GM13976 (cell line): ENCODE results near the gene EFNA5.

ENCODE experiments used
- DNase-seq: peaks from one replicate; pipeline ENCODE4 v3.0.0; 2012; ENCODE audit warnings: low spot score
- in situ Hi-C: fragments of 300-500 bp; cut with MboI; formaldehyde crosslinking; loops from one replicate; pipeline ENCODE4 v1.12.0; 2022; ENCODE audit warnings: low sequenced_read_pairs, mixed read lengths, inconsistent platforms; ENCODE audit not compliant: unreplicated experiment
- TF ChIP-seq, protein P1 (sequence below): IDR thresholded peaks from 2 replicates; pipeline ENCODE4 v1.5.1; 2012; ENCODE audit warnings: borderline replicate concordance, mild to moderate bottlenecking; ENCODE audit not compliant: insufficient read depth; ENCODE audit errors: extremely low read depth, missing control alignments, control extremely low read depth

EFNA5 gene

DNA sequence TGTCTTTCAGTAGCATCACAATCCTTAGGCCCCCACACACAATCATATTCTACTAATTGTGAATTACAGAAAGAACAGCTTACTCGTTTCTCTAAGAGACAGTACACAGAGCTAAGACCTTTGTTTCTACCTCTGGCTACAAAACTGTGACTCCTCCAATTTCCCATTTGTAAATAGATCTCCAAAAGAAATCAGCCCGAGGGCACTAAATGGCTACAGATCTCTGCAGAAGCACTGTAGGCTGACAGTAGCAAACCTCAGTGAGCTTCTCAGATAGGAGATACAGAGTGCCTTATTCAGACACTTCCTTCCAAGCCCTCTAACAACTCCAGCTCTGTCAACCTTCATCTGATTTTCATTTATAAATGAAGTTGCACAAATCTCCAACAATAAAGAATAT, 51.0 kb downstream of the EFNA5 start:
- TF ChIP-seq, protein P1, sequence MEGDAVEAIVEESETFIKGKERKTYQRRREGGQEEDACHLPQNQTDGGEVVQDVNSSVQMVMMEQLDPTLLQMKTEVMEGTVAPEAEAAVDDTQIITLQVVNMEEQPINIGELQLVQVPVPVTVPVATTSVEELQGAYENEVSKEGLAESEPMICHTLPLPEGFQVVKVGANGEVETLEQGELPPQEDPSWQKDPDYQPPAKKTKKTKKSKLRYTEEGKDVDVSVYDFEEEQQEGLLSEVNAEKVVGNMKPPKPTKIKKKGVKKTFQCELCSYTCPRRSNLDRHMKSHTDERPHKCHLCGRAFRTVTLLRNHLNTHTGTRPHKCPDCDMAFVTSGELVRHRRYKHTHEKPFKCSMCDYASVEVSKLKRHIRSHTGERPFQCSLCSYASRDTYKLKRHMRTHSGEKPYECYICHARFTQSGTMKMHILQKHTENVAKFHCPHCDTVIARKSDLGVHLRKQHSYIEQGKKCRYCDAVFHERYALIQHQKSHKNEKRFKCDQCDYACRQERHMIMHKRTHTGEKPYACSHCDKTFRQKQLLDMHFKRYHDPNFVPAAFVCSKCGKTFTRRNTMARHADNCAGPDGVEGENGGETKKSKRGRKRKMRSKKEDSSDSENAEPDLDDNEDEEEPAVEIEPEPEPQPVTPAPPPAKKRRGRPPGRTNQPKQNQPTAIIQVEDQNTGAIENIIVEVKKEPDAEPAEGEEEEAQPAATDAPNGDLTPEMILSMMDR = no peak
- in situ Hi-C loops = no loop called here
- no peak for DNase-seq

DNA sequence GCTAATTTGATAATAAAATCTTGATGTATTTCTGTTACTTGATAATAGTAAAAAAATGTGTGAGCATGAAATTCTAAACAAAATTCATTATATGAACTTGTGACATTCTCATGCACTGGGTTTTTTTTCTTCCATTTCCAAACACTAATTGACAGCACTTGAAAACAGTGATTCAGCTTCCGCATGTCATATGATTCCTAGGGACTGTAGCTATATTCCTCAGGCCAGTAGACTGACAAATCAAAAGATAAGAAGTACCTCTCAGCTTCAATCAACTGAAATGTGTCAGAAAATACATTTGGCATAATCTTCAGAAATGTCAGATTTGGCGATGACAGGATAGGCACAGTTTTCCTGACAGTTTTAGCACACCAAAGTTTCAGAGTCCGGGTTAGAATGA, 52.5 kb downstream of the EFNA5 start:
- in situ Hi-C loops = no loop called here
- TF ChIP-seq, protein P1 = no peak
- DNase-seq = no peak

DNA sequence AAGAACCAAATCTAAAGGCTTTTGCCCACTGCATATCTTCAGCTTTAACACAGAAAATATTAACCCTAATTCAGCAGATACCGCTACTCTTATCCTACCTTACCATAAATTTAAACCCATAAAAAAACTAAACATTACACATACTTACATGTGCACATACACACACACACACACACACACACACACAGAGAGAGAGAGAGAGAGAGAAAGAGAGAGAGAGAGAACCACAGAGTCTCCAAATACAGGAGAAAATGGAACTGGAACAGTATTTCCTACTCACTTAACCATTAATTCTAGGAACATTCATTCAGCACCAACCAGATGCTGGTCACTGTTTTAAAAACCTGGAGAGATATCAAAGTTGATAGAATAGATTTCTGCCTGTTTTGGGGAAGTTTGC, 53.7 kb downstream of the EFNA5 start:
- in situ Hi-C loops = no loop called here
- TF ChIP-seq, protein P1 = no peak
- no peak for DNase-seq

DNA sequence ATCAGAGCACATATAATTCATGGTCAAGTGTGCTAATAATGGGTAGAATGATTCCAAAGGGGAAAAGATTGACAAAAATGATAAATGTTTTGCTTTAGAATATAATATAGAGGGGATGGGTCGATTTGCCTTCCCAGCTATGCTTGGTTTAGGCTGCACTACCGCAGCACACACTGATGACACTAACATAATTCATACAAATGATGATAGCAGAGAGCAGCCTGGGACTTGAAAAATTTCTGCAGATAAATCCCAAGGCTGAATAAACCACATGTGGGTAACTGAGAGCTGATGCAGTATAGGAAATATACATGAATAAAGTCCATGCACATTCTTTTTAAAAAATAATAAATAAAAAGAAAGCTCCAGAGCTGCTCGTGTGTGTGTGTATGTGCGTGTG, 54.5 kb downstream of the EFNA5 start:
- TF ChIP-seq, protein P1 = no peak
- DNase-seq = no peak
- in situ Hi-C loops = no loop called here

DNA sequence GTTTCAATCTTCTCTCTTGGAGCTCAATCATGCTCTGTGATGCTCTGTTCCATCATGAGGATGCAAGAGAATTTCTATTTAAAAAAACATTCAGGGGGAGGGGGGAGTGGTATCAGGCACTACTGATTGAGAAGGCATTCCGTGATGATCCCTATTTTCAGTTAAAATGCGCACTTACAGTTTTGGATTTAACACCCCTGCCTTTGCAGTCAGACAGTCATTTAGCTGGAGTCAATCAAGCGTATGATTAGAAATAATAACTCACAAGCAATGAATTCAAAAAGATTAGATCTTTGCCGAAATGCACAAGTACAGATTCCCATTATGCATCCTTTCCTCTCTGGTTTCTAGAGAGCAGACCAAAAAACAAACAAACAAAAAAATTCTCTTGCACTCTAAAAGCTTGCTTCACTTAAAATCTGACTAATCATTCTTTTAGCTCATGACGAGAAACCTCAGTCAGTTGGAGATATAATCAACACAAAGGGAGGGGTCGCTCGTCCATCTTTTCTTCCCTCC, 55.4 kb downstream of the EFNA5 start:
- in situ Hi-C loops = no loop called here
- DNase-seq = no peak
- TF ChIP-seq, protein P1 = no peak

DNA sequence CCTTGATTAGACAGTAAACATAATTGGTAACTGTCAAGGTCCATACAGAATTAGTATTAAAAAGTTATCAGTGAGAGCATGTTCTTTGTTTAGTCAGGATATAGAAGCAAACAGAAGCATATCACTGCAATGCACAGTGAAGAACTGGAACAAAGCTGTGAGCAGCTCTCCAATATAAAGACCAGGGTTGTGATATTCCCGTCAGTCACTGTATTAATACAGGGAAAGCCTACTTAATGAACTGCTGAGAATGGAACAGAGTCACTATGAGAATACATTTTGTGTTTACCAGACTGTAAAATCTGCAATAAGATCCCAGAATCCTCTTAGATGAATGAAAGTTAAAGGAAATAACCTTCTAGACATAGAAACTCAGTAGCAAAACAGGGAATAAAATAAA, 58.2 kb downstream of the EFNA5 start:
- in situ Hi-C loops = no loop called here
- TF ChIP-seq, protein P1 = no peak
- DNase-seq = no peak

DNA sequence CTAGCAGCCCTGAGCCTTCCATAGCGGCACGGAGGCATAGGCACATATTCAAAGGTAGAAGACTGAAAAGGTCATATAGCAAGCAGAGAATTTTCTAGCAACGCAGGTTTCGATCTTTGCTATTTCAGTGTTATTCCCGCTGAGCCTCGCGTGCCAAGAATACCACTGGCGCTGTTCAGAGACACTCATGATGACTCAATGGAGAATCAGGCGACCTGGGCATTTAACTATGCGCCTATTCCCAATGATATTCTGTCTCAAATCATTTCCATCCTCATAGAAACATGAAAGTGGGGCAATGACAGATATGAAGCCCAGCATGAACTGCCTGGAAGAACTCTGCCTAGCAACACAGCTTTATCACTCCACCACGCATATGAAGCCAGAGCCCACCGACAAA, 59.9 kb downstream of the EFNA5 start:
- DNase-seq = no peak
- TF ChIP-seq, protein P1 = no peak
- in situ Hi-C loops = no loop called here
